ENCODE measurements around the gene MED8. TPM values are rescaled to one million over a fixed set of nuclear protein-coding genes. Genes with fewer than 3 reads are reported as not detected.

MED8 gene
- total and polyA plus RNA-seq, 2 of the 8 experiments (the other 6 are each of a cell fraction or from before 2014, with no cell fraction given) = 7.0 to 20.6 TPM

DNA sequence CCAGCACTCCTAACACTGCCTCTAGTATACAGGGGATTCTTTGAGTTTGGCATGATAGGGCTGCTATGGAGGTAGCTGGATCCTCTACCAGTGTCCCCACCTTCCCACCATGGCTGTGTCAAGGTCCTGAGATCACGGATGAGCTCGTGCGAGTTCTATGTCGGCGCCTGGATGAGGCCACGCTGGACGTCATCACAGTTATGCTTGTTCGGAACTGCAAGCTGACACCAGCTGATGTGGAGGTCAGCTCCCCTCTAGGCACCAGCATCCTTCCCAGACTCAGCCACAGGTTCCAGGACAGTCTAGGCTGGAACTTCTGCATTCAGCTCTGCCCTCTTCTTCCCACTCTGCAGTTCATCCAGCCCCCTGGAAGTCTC, 49.0 kb upstream of the MED8 start:
- Histone ChIP-seq H3K4me2 (ENCODE audit: insufficient read depth in 1 of 2, low read depth in 2 of 2, low read length in 2 of 2) (no peak overlapping the region), H3K18ac (ENCODE audit: extremely low read depth, low read length) (no peak overlapping the region), H2AFZ (ENCODE audit: low read length) (no peak overlapping the region), H4K20me1 (replicated peaks in 1 of 2; ENCODE audit: control insufficient read depth in 1 of 2, insufficient read depth in 2 of 2, low read length in 2 of 2) (peaks cover 0 to 4% of the 10 kb centered on the region in 2 experiments), H4K8ac (ENCODE audit: extremely low read depth, insufficient read depth, low read length) (no peak overlapping the region; the same call in 1 of the 2 replicates), H3K4me1 (replicated peaks in 1 of 4; ENCODE audit: control insufficient read depth in 3 of 4, insufficient read depth in 4 of 4, low read length in 3 of 4) (no peaks in the 10 kb centered on the region), H3K36me3 (ENCODE audit: control insufficient read depth in 2 of 4, insufficient read depth in 4 of 4, low read length in 3 of 4) (peaks cover 0 to 11% (median 6%) of the 10 kb centered on the region in 4 experiments; a peak in 5 of 8 replicates), H3K9ac (replicated peaks in 1 of 4; ENCODE audit: extremely low read depth in 1 of 4, low read depth in 3 of 4, low read length in 3 of 4) (no peak overlapping the region; a peak in 1 of 7 replicates), H4K91ac (replicated peaks; ENCODE audit: insufficient read length, low read length) (no peak overlapping the region), H3K23ac (ENCODE audit: insufficient read length) (no peak overlapping the region), H3K23me2 (ENCODE audit: low read depth, low read length) (no peaks in the 10 kb centered on the region), H3K56ac (replicated peaks; ENCODE audit: insufficient read length, low read depth, low read length) (no peak overlapping the region), H3K79me1 (ENCODE audit: low read depth, low read length) (no peaks in the 10 kb centered on the region), H2BK5ac (ENCODE audit: low read depth, low read length) (no peak overlapping the region), H2BK12ac (ENCODE audit: low read depth, low read length) (no peak overlapping the region), H3K14ac (ENCODE audit: insufficient read length) (no peak overlapping the region), H4K5ac (ENCODE audit: insufficient read length, low read depth, low read length) (no peak overlapping the region), H2AK5ac (ENCODE audit: low read depth, low read length) (no peak overlapping the region), H3K4me3 (ENCODE audit: extremely low read depth in 1 of 4, insufficient read depth in 2 of 4, low read depth in 3 of 4, low read length in 4 of 4) (no peak overlapping the region), H3K27ac (ENCODE audit: low read depth, low read length) (no peak overlapping the region), H3K27me3 (replicated peaks in 1 of 4; ENCODE audit: control insufficient read depth in 3 of 4, extremely low read depth in 1 of 4, insufficient read depth in 3 of 4, low read length in 3 of 4) (no peaks in the 10 kb centered on the region), H2BK120ac (replicated peaks; ENCODE audit: low read depth, low read length) (no peak overlapping the region), H2BK20ac (ENCODE audit: low read length) (no peak overlapping the region), H3K4ac (replicated peaks; ENCODE audit: insufficient read length, low read depth, low read length) (no peak overlapping the region), H3K79me2 (ENCODE audit: control insufficient read depth in 1 of 2, insufficient read depth in 2 of 2, low read length in 2 of 2) (no peaks in the 10 kb centered on the region), H2BK15ac (ENCODE audit: low read length) (no peak overlapping the region), H3K9me3 (ENCODE audit: insufficient read depth in 2 of 2, low read depth in 1 of 2, low read length in 1 of 2) (no peaks in the 10 kb centered on the region)
- WGBS, 2 experiments (ENCODE audit: extremely low coverage in 1 of 2, insufficient coverage in 1 of 2, insufficient read length in 1 of 2, insufficient replicate concordance in 2 of 2, low coverage in 1 of 2, low lambda C conversion rate in 2 of 2, missing lambda C conversion rate in 1 of 2) = 98% methylated on average over 8 of the region's 8 CpGs; no CpG with 5 or more reads in 1 of the 2 experiments
- POLR2A ChIA-PET (ENCODE audit: partially characterized antibody) = interaction anchor here (0.8 to 1.3 kb wide), 5 partner anchors 10 to 31 kb away, joined by 3 to 6 read pairs (median 3); partner anchors contain the start of gene HYI
- CTCF ChIA-PET (ENCODE audit: partially characterized antibody) = interaction anchor here (0.9 to 4.8 kb wide), 4 partner anchors 12 to 180 kb away, joined by 3 to 19 read pairs (median 3); no protein-coding TSS in a partner anchor
- no peak for DNase-seq (ENCODE audit: low read depth in 1 of 2, low spot score in 2 of 2)
- FAIRE-seq = no peak
- TF ChIP-seq RBBP5 (IDR thresholded peaks at IDR 0.05; ENCODE audit: borderline replicate concordance, low read depth, low read length) (no peak), RFX5 (IDR thresholded peaks at IDR 0.05; ENCODE audit: borderline replicate concordance, low read depth, low read length) (no peak), TAF7 (optimal IDR thresholded peaks at IDR 0.05; ENCODE audit: borderline replicate concordance, low read depth, low read length) (no peak), JUND (IDR thresholded peaks at IDR 0.05; ENCODE audit: low read length) (no peak), CHD1 (IDR thresholded peaks at IDR 0.05; ENCODE audit: low read depth, low read length) (no peak), SUZ12 (IDR thresholded peaks at IDR 0.05; ENCODE audit: low read length) (no peak)
- TF ChIP-seq, protein P1, sequence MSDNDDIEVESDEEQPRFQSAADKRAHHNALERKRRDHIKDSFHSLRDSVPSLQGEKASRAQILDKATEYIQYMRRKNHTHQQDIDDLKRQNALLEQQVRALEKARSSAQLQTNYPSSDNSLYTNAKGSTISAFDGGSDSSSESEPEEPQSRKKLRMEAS (IDR thresholded peaks at IDR 0.05) = no peak
- TF ChIP-seq, protein P2, sequence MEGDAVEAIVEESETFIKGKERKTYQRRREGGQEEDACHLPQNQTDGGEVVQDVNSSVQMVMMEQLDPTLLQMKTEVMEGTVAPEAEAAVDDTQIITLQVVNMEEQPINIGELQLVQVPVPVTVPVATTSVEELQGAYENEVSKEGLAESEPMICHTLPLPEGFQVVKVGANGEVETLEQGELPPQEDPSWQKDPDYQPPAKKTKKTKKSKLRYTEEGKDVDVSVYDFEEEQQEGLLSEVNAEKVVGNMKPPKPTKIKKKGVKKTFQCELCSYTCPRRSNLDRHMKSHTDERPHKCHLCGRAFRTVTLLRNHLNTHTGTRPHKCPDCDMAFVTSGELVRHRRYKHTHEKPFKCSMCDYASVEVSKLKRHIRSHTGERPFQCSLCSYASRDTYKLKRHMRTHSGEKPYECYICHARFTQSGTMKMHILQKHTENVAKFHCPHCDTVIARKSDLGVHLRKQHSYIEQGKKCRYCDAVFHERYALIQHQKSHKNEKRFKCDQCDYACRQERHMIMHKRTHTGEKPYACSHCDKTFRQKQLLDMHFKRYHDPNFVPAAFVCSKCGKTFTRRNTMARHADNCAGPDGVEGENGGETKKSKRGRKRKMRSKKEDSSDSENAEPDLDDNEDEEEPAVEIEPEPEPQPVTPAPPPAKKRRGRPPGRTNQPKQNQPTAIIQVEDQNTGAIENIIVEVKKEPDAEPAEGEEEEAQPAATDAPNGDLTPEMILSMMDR (IDR thresholded peaks at IDR 0.05; ENCODE audit: control extremely low read depth in 1 of 3, insufficient read depth in 1 of 3, low read depth in 1 of 3, low read length in 3 of 3) = no peak
- TF ChIP-seq, protein P3, sequence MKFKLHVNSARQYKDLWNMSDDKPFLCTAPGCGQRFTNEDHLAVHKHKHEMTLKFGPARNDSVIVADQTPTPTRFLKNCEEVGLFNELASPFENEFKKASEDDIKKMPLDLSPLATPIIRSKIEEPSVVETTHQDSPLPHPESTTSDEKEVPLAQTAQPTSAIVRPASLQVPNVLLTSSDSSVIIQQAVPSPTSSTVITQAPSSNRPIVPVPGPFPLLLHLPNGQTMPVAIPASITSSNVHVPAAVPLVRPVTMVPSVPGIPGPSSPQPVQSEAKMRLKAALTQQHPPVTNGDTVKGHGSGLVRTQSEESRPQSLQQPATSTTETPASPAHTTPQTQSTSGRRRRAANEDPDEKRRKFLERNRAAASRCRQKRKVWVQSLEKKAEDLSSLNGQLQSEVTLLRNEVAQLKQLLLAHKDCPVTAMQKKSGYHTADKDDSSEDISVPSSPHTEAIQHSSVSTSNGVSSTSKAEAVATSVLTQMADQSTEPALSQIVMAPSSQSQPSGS (IDR thresholded peaks at IDR 0.05; ENCODE audit: low read length) = no peak

All from H1 (cell line).